SK-N-SH treated with all-trans-retinoic acid at 6 μM for 48 hours (cell line): Measurements from ENCODE around the gene UBR3.

Experiments used
- CSDC2 ChIP-seq: fragments of 250-450 bp; sonication (Bioruptor Pico); IDR thresholded peaks from 2 replicates; pipeline ENCODE4 v1.5.0; 2020; ENCODE audit warnings: mild to moderate bottlenecking, moderate library complexity
- GLIS3 ChIP-seq: fragments of 250-450 bp; sonication (Bioruptor Pico); IDR thresholded peaks from 2 replicates; pipeline ENCODE4 v1.5.0; 2020; ENCODE audit warnings: mild to moderate bottlenecking, moderate library complexity
- SNAI2 ChIP-seq: fragments of 250-450 bp; sonication (Bioruptor Pico); IDR thresholded peaks from 2 replicates; pipeline ENCODE4 v1.5.0; 2020; ENCODE audit warnings: mild to moderate bottlenecking, moderate library complexity
- TCF4 ChIP-seq: fragments of 250-450 bp; sonication (Bioruptor Pico); IDR thresholded peaks from 2 replicates; pipeline ENCODE4 v1.8.0; 2021; ENCODE audit warnings: mild to moderate bottlenecking, moderate library complexity, borderline replicate concordance
- TF ChIP-seq, protein P1 (sequence below): fragments of 250-450 bp; sonication (Bioruptor Pico); IDR thresholded peaks from 2 replicates; pipeline ENCODE4 v1.5.1; 2020; ENCODE audit warnings: low read depth, mild to moderate bottlenecking, moderate library complexity

DNA sequence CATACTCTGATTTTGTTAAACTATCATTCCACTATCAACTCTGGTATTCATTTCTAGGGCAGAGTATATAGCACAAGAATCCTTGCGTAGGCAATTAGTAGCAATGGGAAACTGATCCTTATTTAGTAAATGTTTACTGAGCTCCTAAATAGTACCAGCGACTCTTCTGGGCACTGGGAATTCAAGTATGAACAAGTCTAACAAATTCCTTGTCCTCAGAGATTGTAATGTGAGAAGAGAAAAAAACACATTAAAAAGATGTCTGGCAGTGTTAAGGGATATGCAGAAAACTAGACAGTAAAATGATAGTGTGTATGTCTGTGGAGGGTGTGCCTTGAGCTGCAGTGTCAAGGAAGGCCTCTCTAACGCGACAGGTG is 3.3 kb upstream of the UBR3 start:
- no peak for TF ChIP-seq TCF4 (CRISPR knock-in tag)
- no peak for TF ChIP-seq CSDC2
- TF ChIP-seq SNAI2 (CRISPR knock-in tag): no peak
- TF ChIP-seq GLIS3 (CRISPR knock-in tag): no peak
- TF ChIP-seq, protein P1, sequence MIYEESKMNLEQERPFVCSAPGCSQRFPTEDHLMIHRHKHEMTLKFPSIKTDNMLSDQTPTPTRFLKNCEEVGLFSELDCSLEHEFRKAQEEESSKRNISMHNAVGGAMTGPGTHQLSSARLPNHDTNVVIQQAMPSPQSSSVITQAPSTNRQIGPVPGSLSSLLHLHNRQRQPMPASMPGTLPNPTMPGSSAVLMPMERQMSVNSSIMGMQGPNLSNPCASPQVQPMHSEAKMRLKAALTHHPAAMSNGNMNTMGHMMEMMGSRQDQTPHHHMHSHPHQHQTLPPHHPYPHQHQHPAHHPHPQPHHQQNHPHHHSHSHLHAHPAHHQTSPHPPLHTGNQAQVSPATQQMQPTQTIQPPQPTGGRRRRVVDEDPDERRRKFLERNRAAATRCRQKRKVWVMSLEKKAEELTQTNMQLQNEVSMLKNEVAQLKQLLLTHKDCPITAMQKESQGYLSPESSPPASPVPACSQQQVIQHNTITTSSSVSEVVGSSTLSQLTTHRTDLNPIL: no peak
